ENCODE data around the gene ZCCHC2. TPM values are rescaled to one million over a fixed set of nuclear protein-coding genes. Genes with fewer than 3 reads are reported as not detected.

Gene ZCCHC2
- total and polyA plus RNA-seq, 2 of the 13 experiments (the other 11 are each of a cell fraction or from before 2014, with no cell fraction given) = 62.5 to 76.1 TPM

DNA sequence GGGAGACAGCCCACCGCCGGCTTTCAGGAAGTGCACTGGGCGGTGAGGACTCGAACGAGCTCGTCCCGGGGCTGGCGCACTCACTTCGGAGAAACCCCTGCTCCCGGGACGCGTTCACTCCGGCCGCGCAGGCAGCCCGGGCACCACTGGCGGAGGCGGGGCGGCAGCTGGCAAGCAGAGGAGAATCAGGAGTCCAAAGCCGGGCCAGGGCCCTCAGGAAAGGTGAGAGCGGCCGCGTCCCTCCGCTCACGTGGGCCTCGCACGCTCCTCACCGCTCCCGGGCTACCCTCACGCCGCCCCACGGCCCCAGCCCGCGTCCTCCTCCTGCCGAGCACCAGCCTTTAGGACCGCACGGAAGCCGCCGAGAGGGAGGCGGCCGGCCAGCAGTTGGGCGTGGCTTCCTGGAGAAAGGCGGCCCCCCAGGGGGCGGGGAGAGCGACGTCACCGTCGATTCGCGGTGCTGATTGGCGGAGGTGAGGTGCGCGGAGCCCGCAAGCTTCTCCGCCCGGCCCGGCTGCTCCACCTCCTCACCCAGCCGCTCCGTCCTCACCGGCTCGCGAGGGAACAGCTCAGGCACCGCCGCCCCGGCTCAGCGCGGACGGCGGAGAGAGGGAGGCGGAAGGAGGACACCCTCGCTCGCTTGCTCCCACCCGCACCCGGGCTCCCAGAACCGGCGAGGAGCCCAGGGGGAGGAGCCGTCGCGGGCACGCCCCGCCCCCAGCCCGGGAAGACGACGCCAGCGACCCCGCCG is at the start of gene ZCCHC2 (continued):
- TF ChIP-seq KLF15 (CRISPR knock-in tag; IDR thresholded peaks at IDR 0.05; ENCODE audit: borderline replicate concordance) (no peak; the same call in 1 of the 2 replicates), FOXP4 (CRISPR knock-in tag; IDR thresholded peaks at IDR 0.05) (peak; percentile 76), ZNF841 (CRISPR knock-in tag; IDR thresholded peaks at IDR 0.05; ENCODE audit: borderline replicate concordance) (no peak)

GRCh38 chr18:62479574-62479973 is 43.3 kb upstream of the ZCCHC2 start:
- WGBS (ENCODE audit: low lambda C conversion rate) = 100% methylated on average over 1 of the region's 1 CpG
- in situ Hi-C loops (cut with HindIII; ENCODE audit: extremely low pct_ligation_motif_present, low pct_unique_long_range_greater_than_20kb) = no loop called here
- TF ChIP-seq YEATS2 (CRISPR knock-in tag; IDR thresholded peaks at IDR 0.05; ENCODE audit: borderline replicate concordance) = no peak
- no peak for TF ChIP-seq ZNF30 (CRISPR knock-in tag; IDR thresholded peaks at IDR 0.05)
- TF ChIP-seq ZNF17 (CRISPR knock-in tag; IDR thresholded peaks at IDR 0.05) = no peak
- TF ChIP-seq DR1 (CRISPR knock-in tag; IDR thresholded peaks at IDR 0.05) = no peak
- no peak for TF ChIP-seq ZKSCAN8 (CRISPR knock-in tag; IDR thresholded peaks at IDR 0.05; ENCODE audit: borderline replicate concordance)
- TF ChIP-seq ZSCAN31 (CRISPR knock-in tag; IDR thresholded peaks at IDR 0.05; ENCODE audit: low read depth) = no peak
- no peak for TF ChIP-seq ZNF841 (CRISPR knock-in tag; IDR thresholded peaks at IDR 0.05; ENCODE audit: borderline replicate concordance)
- TF ChIP-seq HOXD1 (CRISPR knock-in tag; IDR thresholded peaks at IDR 0.05) = no peak
- TF ChIP-seq CBX2 (IDR thresholded peaks at IDR 0.05; ENCODE audit: low read depth, low read length) = no peak
- TF ChIP-seq CBX2 (CRISPR knock-in tag; IDR thresholded peaks at IDR 0.05; ENCODE audit: low read depth) = no peak
- no peak for TF ChIP-seq MBNL3 (CRISPR knock-in tag; conservative IDR thresholded peaks at IDR 0.05)
- TF ChIP-seq SIX1 (CRISPR knock-in tag; IDR thresholded peaks at IDR 0.05; ENCODE audit: borderline replicate concordance) = no peak
- TF ChIP-seq NFYC (CRISPR knock-in tag; IDR thresholded peaks at IDR 0.05) = no peak
- no peak for TF ChIP-seq ZSCAN21 (CRISPR knock-in tag; IDR thresholded peaks at IDR 0.05; ENCODE audit: borderline replicate concordance)
- no peak for TF ChIP-seq PHF8 (CRISPR knock-in tag; IDR thresholded peaks at IDR 0.05)
- no peak for TF ChIP-seq ZSCAN30 (CRISPR knock-in tag; IDR thresholded peaks at IDR 0.05)
- TF ChIP-seq SATB2 (CRISPR knock-in tag; IDR thresholded peaks at IDR 0.05) = no peak
- TF ChIP-seq, protein P1, sequence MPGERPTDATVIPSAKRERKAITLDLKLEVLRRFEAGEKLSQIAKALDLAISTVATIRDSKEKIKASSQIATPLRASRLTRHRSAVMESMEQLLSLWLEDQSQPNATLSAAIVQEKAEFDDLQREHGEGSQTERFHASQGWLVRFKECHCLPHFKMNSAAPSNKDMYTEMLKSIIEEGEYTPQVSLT (CRISPR knock-in tag; IDR thresholded peaks at IDR 0.05; ENCODE audit: borderline replicate concordance, low read depth) = no peak
- no peak for TF ChIP-seq ZNF503 (CRISPR knock-in tag; IDR thresholded peaks at IDR 0.05)

More at GRCh38 chr18:62479574-62479973, 43.3 kb upstream of the ZCCHC2 start:
- ATAC-seq (no peak), DNase-seq (ENCODE audit: low spot score) (no peak), FAIRE-seq (no peak)
- H3K36me3 ChIP-seq (replicated peaks in 1 of 2; ENCODE audit: control insufficient read depth in 1 of 2, insufficient read depth in 2 of 2, low read length in 2 of 2) = no peaks in the 10 kb centered on the region
- no peaks in the 10 kb centered on the region for H3K79me2 ChIP-seq (ENCODE audit: insufficient read depth, low read length)
- H3K9me3 ChIP-seq (ENCODE audit: low read length) = peaks cover 17% of the 10 kb centered on the region
- no peak overlapping the region for H3K27ac ChIP-seq (ENCODE audit: extremely low read length, insufficient read depth, low read length)
- H3K4me3 ChIP-seq (replicated peaks in 1 of 3; ENCODE audit: insufficient read depth in 1 of 3, low read depth in 2 of 3, low read length in 3 of 3) = no peak overlapping the region
- ChIA-PET CTCF (ENCODE audit: low intra/inter-chr PET ratio, low total read pairs) (no interaction called here), POLR2A (no interaction called here)
- H3K4me1 ChIP-seq (ENCODE audit: insufficient read depth, low read length) = no peaks in the 10 kb centered on the region
- intact Hi-C loops (cut with micrococcal nuclease; ENCODE audit: unreplicated experiment) = no loop called here
- no peak overlapping the region for H3K9ac ChIP-seq (ENCODE audit: insufficient read depth, low read depth, low read length)
- no peak overlapping the region for H2AFZ ChIP-seq (ENCODE audit: low read length)
- no TSS peak for BruUV-seq (replicated peaks)
- no peak overlapping the region for H3K4me2 ChIP-seq (ENCODE audit: low read depth, low read length)
- H3K27me3 ChIP-seq (ENCODE audit: control insufficient read depth in 1 of 2, insufficient read depth in 2 of 2, low read length in 2 of 2) = no peaks in the 10 kb centered on the region
- H4K20me1 ChIP-seq (ENCODE audit: insufficient read depth, low read length) = no peaks in the 10 kb centered on the region
